OCI-LY7 (cell line): ENCODE measurements around the gene PAPOLB. TPM values are rescaled to one million over a fixed set of nuclear protein-coding genes. Genes with fewer than 3 reads are reported as not detected.

Source experiments
- BruUV-seq: library from RNA; stranded (reverse); fragments of 400-500 nt; replicated peaks from 2 replicates; lab custom pipeline; 2021; lab: Mats Ljungman, UMichigan
- CTCF ChIA-PET: fragments of 300-600 bp; sonication (Branson Sonifier 250); formaldehyde crosslinking; loops from one replicate; lab custom pipeline; 2022; ENCODE audit warnings: antibody characterized with exemption; ENCODE audit not compliant: unreplicated experiment; lab: Charles Lee
- POLR2A ChIA-PET: fragments of 300-600 bp; sonication (Branson Sonifier 250); formaldehyde crosslinking; loops from one replicate; lab custom pipeline; 2022; ENCODE audit warnings: antibody characterized with exemption; lab: Charles Lee
- DNase-seq: peaks from one replicate; pipeline ENCODE4 v3.0.0-alpha.2; 2015; ENCODE audit warnings: low spot score
- H2AFZ ChIP-seq: fragments of 200-600 bp; sonication (generic), shearing (Covaris generic); 2 replicates; pipeline ENCODE4 v1.6.1; 2014; ENCODE audit warnings: mild to moderate bottlenecking, antibody characterized with exemption, low read length, moderate library complexity
- H3K27ac ChIP-seq: fragments of 200-600 bp; sonication (generic); 2 replicates; pipeline ENCODE4 v1.5.1; 2014; ENCODE audit warnings: mixed run types, low read depth, mild to moderate bottlenecking, moderate library complexity, low read length, inconsistent platforms; ENCODE audit not compliant: poor library complexity, severe bottlenecking
- H3K36me3 ChIP-seq: fragments of 200-600 bp; sonication (generic); 2 replicates; pipeline ENCODE4 v1.6.1; 2014; ENCODE audit warnings: mild to moderate bottlenecking, antibody characterized with exemption, low read length, moderate library complexity, mixed read lengths; ENCODE audit not compliant: insufficient read depth
- H3K4me1 ChIP-seq: fragments of 200-600 bp; sonication (generic); 2 replicates; pipeline ENCODE4 v1.5.1; 2014; ENCODE audit warnings: mild to moderate bottlenecking, low read length; ENCODE audit not compliant: insufficient read depth, poor library complexity, severe bottlenecking
- H3K4me2 ChIP-seq: fragments of 200-600 bp; sonication (generic); 2 replicates; pipeline ENCODE4 v1.6.1; 2014; ENCODE audit warnings: mild to moderate bottlenecking, low read length
- H3K4me3 ChIP-seq: fragments of 200-600 bp; sonication (generic); 2 replicates; pipeline ENCODE4 v1.5.1; 2014; ENCODE audit warnings: mild to moderate bottlenecking, low read depth, low read length; ENCODE audit not compliant: poor library complexity, severe bottlenecking
- H3K79me2 ChIP-seq: fragments of 200-600 bp; sonication (generic); 2 replicates; pipeline ENCODE4 v1.6.1; 2016; ENCODE audit warnings: low read depth, mild to moderate bottlenecking, low read length, moderate library complexity, mixed read lengths; ENCODE audit not compliant: insufficient read depth
- H3K9me2 ChIP-seq: fragments of 200-600 bp; sonication (generic); 2 replicates; pipeline ENCODE4 v1.6.1; 2016; ENCODE audit warnings: mild to moderate bottlenecking, low read length, mixed read lengths; ENCODE audit not compliant: insufficient read depth
- H3K9me3 ChIP-seq: fragments of 200-600 bp; sonication (generic); 2 replicates; pipeline ENCODE4 v1.6.1; 2014; ENCODE audit warnings: mild to moderate bottlenecking, mixed run types, low read length, mixed read lengths
- H4K20me1 ChIP-seq: fragments of 200-600 bp; sonication (generic); 2 replicates; pipeline ENCODE4 v1.6.1; 2014; ENCODE audit warnings: mild to moderate bottlenecking, antibody characterized with exemption, low read length, moderate library complexity, mixed read lengths; ENCODE audit not compliant: insufficient read depth
- CTCF ChIP-seq: fragments of 200-600 bp; sonication (generic); conservative IDR thresholded peaks from 2 replicates; pipeline ENCODE4 v1.5.1; 2014; ENCODE audit warnings: mild to moderate bottlenecking, antibody characterized with exemption, low read length, moderate library complexity, mixed read lengths
- EZH2phosphoT487 ChIP-seq: fragments of 200-600 bp; sonication (generic); IDR thresholded peaks from 2 replicates; pipeline ENCODE4 v1.6.1; 2018; ENCODE audit warnings: low read depth, borderline replicate concordance, mild to moderate bottlenecking, mixed run types, antibody characterized with exemption, low read length, moderate library complexity, mixed read lengths
- intact Hi-C: fragments of 100-400 bp; cut with micrococcal nuclease; formaldehyde crosslinking; loops from one replicate; pipeline ENCODE4 v1.10.0; 2022; ENCODE audit not compliant: unreplicated experiment
- total RNA-seq, 2 experiments: library from RNA; depleted of rRNA in 1 of 2; stranded (reverse); fragments of >200 nt in 1 of 2; shearing (Covaris generic) in 1 of 2; gene quantifications; 2 replicates each; pipeline ENCODE4 v1.2.3, GENCODE V29; 2014 to 2022

The PAPOLB gene
- total RNA-seq, 2 experiments from 2014 or later: not detected

- Histone ChIP-seq H3K9me2 (no peaks in the 10 kb centered on the region), H3K4me3 (no peak overlapping the region), H3K79me2 (no peaks in the 10 kb centered on the region), H2AFZ (no peak overlapping the region), H3K4me2 (no peak overlapping the region), H3K27ac (no peak overlapping the region), H3K36me3 (no peaks in the 10 kb centered on the region), H4K20me1 (no peaks in the 10 kb centered on the region), H3K4me1 (no peaks in the 10 kb centered on the region), H3K9me3 (no peaks in the 10 kb centered on the region)
- POLR2A ChIA-PET: no interaction called here
- no peak for DNase-seq
- no TSS peak for BruUV-seq
- TF ChIP-seq CTCF (no peak), EZH2phosphoT487 (no peak)
- CTCF ChIA-PET: no interaction called here
- intact Hi-C loops: no loop called here
Measured at GRCh38 chr7:4828720-4829383, 33.0 kb downstream of the PAPOLB start.

- TF ChIP-seq CTCF (no peak), EZH2phosphoT487 (no peak)
- CTCF ChIA-PET: no interaction called here
- no peak overlapping the region for H2AFZ ChIP-seq
- BruUV-seq: no TSS peak
- H3K79me2 ChIP-seq: no peaks in the 10 kb centered on the region
- no peaks in the 10 kb centered on the region for H3K9me3 ChIP-seq
- intact Hi-C loops: no loop called here
- no peak for DNase-seq
- H3K4me3 ChIP-seq: no peak overlapping the region
- no peaks in the 10 kb centered on the region for H3K9me2 ChIP-seq
- POLR2A ChIA-PET: interaction anchor here (0.7 kb wide), 1 partner anchor 1367 kb away, joined by 6 read pairs; no protein-coding TSS in a partner anchor
- no peaks in the 10 kb centered on the region for H3K4me1 ChIP-seq
- no peak overlapping the region for H3K4me2 ChIP-seq
- no peaks in the 10 kb centered on the region for H3K36me3 ChIP-seq
- H3K27ac ChIP-seq: no peak overlapping the region
- H4K20me1 ChIP-seq: no peaks in the 10 kb centered on the region
Measured at GRCh38 chr7:4825081-4825480, 36.7 kb downstream of the PAPOLB start.

GRCh38 chr7:4824120-4824775, 37.6 kb downstream of the PAPOLB start:
- POLR2A ChIA-PET: no interaction called here
- CTCF ChIA-PET: no interaction called here
- intact Hi-C loops: no loop called here
- Histone ChIP-seq H3K4me2 (no peak overlapping the region), H4K20me1 (no peaks in the 10 kb centered on the region), H3K9me3 (no peaks in the 10 kb centered on the region), H3K36me3 (no peaks in the 10 kb centered on the region), H3K4me3 (no peak overlapping the region), H3K9me2 (no peaks in the 10 kb centered on the region), H2AFZ (no peak overlapping the region), H3K27ac (no peak overlapping the region), H3K79me2 (no peaks in the 10 kb centered on the region), H3K4me1 (no peaks in the 10 kb centered on the region)
- TF ChIP-seq CTCF: no peak
- TF ChIP-seq EZH2phosphoT487: no peak
- no TSS peak for BruUV-seq
- DNase-seq: no peak
